BLaER1 treated with 17β-estradiol and CSF1 and Interleukin-3, amounts not matched to agents 10 nM and 100 nM (cell line): ENCODE results near the gene WDR49.

ENCODE experiments used
- H3K27ac ChIP-seq, 11 experiments: shearing (Covaris generic); formaldehyde crosslinking; 2 replicates each; pipeline ENCODE4 v1.8.1; 2022
- H3K27me3 ChIP-seq, 11 experiments: shearing (Covaris generic); formaldehyde crosslinking; 2 replicates each; pipeline ENCODE4 v1.8.1; 2022
- H3K36me3 ChIP-seq, 11 experiments: shearing (Covaris generic); formaldehyde crosslinking; 2 replicates each; pipeline ENCODE4 v1.8.1; 2022
- H3K4me1 ChIP-seq, 10 experiments: shearing (Covaris generic); formaldehyde crosslinking; 2 replicates each; pipeline ENCODE4 v1.8.1; 2022
- H3K4me2 ChIP-seq, 11 experiments: shearing (Covaris generic); formaldehyde crosslinking; 2 replicates each; pipeline ENCODE4 v1.8.1; 2022
- H3K4me3 ChIP-seq, 10 experiments: shearing (Covaris generic); formaldehyde crosslinking; 2 replicates each; pipeline ENCODE4 v1.8.1; 2022
- H3K9ac ChIP-seq, 11 experiments: shearing (Covaris generic); formaldehyde crosslinking; 2 replicates each; pipeline ENCODE4 v1.8.1; 2022
- H3K9me3 ChIP-seq, 11 experiments: shearing (Covaris generic); formaldehyde crosslinking; replicated peaks in 1 of 11; 2 replicates each; pipeline ENCODE4 v1.8.1; 2022
- H4K20me1 ChIP-seq, 11 experiments: shearing (Covaris generic); formaldehyde crosslinking; 2 replicates each; pipeline ENCODE4 v1.8.1; 2022
- Cebpa-rat ChIP-seq, 11 experiments: shearing (Covaris generic); IDR thresholded peaks; 2 replicates each; pipeline ENCODE4 v1.8.1; 2022

The WDR49 gene

DNA sequence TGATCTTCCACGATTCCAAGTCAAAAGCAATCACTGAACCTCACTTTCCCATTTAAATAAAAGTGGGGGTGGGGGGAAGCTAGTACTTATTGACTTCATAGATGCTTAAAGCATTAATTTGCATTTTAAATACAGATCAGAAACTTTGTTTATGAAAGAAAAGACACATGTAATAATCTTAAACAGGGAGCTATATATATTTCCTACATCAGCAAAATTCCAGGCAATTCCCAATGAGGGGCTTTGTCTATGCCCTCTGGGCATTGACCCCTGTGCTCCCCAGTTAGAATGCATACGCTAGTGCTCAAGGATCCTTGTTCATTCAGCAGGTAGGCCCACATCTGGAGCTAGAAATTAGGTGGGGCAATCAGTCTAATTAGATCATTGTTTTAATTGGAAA lies 199.9 kb downstream of the WDR49 start:
- H3K27me3 ChIP-seq = no peaks in the 10 kb centered on the region
- H3K4me2 ChIP-seq = no peak overlapping the region
- H3K4me3 ChIP-seq = no peak overlapping the region
- no peak for TF ChIP-seq Cebpa-rat (IDR thresholded peaks at IDR 0.05)
- H3K4me1 ChIP-seq = peaks cover 0 to 3% (median 0%) of the 10 kb centered on the region in 10 experiments; a peak in 1 of 20 replicates
- H3K27ac ChIP-seq = no peak overlapping the region
- no peaks in the 10 kb centered on the region for H3K36me3 ChIP-seq
- no peaks in the 10 kb centered on the region for H3K9me3 ChIP-seq
- no peak overlapping the region for H3K9ac ChIP-seq
- no peaks in the 10 kb centered on the region for H4K20me1 ChIP-seq

DNA sequence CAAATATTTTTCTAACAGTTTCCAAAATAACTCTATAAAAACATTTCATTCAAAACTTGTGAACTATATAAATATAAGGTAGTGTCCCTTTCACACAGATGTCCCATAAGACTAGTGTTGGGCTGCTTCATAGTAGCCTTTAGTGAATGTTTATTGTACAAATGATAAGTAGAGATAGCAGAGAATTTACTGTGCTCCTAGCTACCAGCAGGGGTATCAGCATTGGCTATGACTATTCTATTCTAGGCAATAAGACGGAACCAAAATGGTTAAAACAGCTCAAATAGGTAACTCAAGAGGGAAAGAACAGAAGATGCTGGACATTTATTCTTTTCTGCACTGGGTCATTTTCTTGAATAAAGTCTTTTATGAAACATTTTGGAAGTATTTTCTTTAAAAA lies 202.5 kb downstream of the WDR49 start:
- no peaks in the 10 kb centered on the region for H4K20me1 ChIP-seq
- no peak overlapping the region for H3K9ac ChIP-seq
- no peaks in the 10 kb centered on the region for H3K9me3 ChIP-seq
- no peak overlapping the region for H3K4me2 ChIP-seq
- no peak overlapping the region for H3K27ac ChIP-seq
- no peaks in the 10 kb centered on the region for H3K27me3 ChIP-seq
- no peak for TF ChIP-seq Cebpa-rat (IDR thresholded peaks at IDR 0.05)
- no peaks in the 10 kb centered on the region for H3K36me3 ChIP-seq
- H3K4me1 ChIP-seq = peaks cover 0 to 3% (median 0%) of the 10 kb centered on the region in 10 experiments; a peak in 1 of 20 replicates
- H3K4me3 ChIP-seq = no peak overlapping the region

DNA sequence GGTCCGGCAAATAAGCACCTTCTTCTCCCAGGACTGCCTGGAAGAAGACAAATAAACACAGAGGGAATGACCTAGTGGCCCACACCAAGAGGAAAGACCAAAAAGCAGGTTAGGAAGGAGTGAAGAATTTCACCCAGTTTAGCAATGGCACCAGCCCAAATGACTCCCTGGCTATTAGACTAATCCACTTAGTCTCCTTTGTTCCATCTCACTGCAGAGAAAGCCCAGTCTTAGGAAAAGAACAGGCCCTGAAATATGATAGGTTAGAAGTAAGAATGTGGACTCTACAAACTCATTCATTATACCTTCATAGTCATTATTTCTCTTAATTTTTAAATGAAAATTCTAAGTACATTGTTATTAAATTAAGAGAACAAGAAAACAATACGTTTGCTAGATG lies 203.1 kb downstream of the WDR49 start:
- no peaks in the 10 kb centered on the region for H3K27me3 ChIP-seq
- TF ChIP-seq Cebpa-rat (IDR thresholded peaks at IDR 0.05) = no peak
- H3K27ac ChIP-seq = no peak overlapping the region
- H3K9ac ChIP-seq = no peak overlapping the region
- H3K4me1 ChIP-seq = peaks cover 0 to 3% (median 0%) of the 10 kb centered on the region in 10 experiments; a peak in 1 of 20 replicates
- no peak overlapping the region for H3K4me3 ChIP-seq
- H4K20me1 ChIP-seq = no peaks in the 10 kb centered on the region
- no peaks in the 10 kb centered on the region for H3K36me3 ChIP-seq
- H3K9me3 ChIP-seq = no peaks in the 10 kb centered on the region
- H3K4me2 ChIP-seq = no peak overlapping the region

DNA sequence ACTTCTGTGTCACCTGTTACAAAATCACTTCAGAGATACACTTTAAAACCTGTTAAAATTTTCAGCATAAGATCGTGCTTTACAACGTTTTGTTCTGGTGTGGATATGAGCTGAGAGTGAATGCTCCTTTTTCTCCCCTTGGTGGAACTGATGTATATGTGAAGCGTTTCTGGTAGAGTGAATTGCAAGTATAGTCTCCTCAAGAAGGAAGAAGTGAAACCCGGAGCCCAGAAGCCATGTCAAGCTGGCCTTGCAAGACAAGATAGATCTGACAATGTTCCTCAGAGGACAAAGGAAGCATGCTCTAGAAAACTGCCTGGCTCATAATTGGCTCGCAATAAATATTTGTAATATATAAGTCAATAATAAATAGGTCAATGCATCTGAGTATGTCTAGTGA lies 203.5 kb downstream of the WDR49 start:
- no peaks in the 10 kb centered on the region for H3K36me3 ChIP-seq
- no peak overlapping the region for H3K27ac ChIP-seq
- no peaks in the 10 kb centered on the region for H3K27me3 ChIP-seq
- peaks cover 0 to 3% (median 0%) of the 10 kb centered on the region in 10 experiments; a peak in 1 of 20 replicates for H3K4me1 ChIP-seq
- no peaks in the 10 kb centered on the region for H4K20me1 ChIP-seq
- no peak overlapping the region for H3K4me2 ChIP-seq
- H3K4me3 ChIP-seq = no peak overlapping the region
- no peak for TF ChIP-seq Cebpa-rat (IDR thresholded peaks at IDR 0.05)
- H3K9me3 ChIP-seq = no peaks in the 10 kb centered on the region
- H3K9ac ChIP-seq = no peak overlapping the region

GRCh38 chr3:167445491-167445890 lies 208.3 kb downstream of the WDR49 start:
- Histone ChIP-seq H3K4me1 (peaks cover 0 to 2% (median 0%) of the 10 kb centered on the region in 10 experiments; a peak in 1 of 20 replicates), H3K9ac (no peak overlapping the region), H3K9me3 (no peaks in the 10 kb centered on the region), H3K36me3 (no peaks in the 10 kb centered on the region), H3K27ac (no peak overlapping the region), H4K20me1 (no peaks in the 10 kb centered on the region), H3K27me3 (no peaks in the 10 kb centered on the region), H3K4me2 (no peak overlapping the region), H3K4me3 (no peak overlapping the region)
- TF ChIP-seq Cebpa-rat (IDR thresholded peaks at IDR 0.05) = no peak

GRCh38 chr3:167441256-167441655 lies 212.5 kb downstream of the WDR49 start:
- no peak overlapping the region for H3K4me3 ChIP-seq
- H3K27me3 ChIP-seq = no peaks in the 10 kb centered on the region
- H3K4me2 ChIP-seq = no peak overlapping the region
- H3K36me3 ChIP-seq = no peaks in the 10 kb centered on the region
- no peaks in the 10 kb centered on the region for H3K9me3 ChIP-seq
- no peaks in the 10 kb centered on the region for H4K20me1 ChIP-seq
- TF ChIP-seq Cebpa-rat (IDR thresholded peaks at IDR 0.05) = no peak
- H3K27ac ChIP-seq = no peak overlapping the region
- H3K9ac ChIP-seq = no peak overlapping the region
- no peaks in the 10 kb centered on the region for H3K4me1 ChIP-seq

DNA sequence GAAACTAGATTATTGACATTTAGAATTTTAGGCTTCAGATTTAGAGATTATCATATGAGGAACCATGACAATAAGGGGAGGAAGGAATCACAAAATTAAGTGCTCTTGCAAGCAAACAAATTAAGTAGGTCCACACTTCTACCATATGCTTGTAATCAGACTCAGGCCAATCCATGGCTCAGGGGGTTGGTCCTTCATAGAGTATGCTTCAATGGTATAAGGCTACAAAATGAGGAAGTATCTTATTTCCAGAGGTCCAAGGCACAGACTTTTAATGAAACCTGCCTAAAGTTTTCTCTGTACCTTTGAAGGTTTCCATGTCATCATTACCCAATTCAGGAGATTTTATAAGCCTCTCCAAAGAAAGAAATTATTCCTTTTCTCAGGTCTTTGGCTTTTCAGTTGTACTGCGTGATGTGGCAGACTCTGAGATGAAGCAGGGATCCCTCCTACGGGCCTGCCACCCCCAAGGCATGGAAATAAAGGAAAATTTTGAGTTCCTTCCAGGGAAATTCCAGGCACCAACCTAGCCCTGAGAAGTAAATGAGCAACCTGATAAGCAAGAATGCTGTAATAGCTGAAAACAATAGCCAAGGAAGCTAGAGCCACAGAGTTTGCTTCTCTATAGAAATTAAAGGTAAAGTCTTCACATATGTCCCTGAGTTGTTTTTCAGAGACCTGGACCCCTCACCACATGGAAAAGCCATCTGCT lies 216.2 kb downstream of the WDR49 start:
- Histone ChIP-seq H3K36me3 (no peaks in the 10 kb centered on the region), H3K27me3 (no peaks in the 10 kb centered on the region), H3K4me1 (no peaks in the 10 kb centered on the region), H3K4me3 (no peak overlapping the region), H3K9ac (no peak overlapping the region), H3K9me3 (no peaks in the 10 kb centered on the region), H3K27ac (no peak overlapping the region), H4K20me1 (no peaks in the 10 kb centered on the region), H3K4me2 (no peak overlapping the region)
- no peak for TF ChIP-seq Cebpa-rat (IDR thresholded peaks at IDR 0.05)
